ENCODE measurements around the gene DMD. TPM values are rescaled to one million over a fixed set of nuclear protein-coding genes. Genes with fewer than 3 reads are reported as not detected.

The DMD gene
- polyA plus RNA-seq, 4 donors, result 1.6 to 11.6 (median 2.9) TPM

GRCh38 chrX:31338991-31339350, 1872.4 kb downstream of the DMD start:
- H3K27ac ChIP-seq (ENCODE audit: low read depth in 1 of 3, low read length in 2 of 3), result no peak overlapping the region

DNA sequence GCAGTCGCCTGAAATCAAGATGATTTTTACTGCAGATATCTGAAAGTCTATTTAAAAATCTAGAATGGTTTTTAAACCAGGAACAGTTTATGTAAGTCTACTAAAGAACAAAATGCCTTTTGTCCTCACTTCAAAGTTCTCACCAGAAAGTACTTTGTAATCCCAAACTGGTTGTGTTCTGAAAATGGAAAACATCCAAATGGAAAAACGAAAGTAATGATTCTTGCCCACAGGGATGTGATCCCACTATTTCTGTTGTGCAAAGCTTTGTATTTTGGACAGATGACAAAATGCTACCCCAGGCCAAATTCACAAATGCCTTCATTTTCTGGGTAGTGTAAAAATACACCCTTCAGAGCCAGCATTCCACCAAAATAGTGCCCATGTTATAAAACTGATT, 1874.0 kb downstream of the DMD start:
- 50 to 59% (median 57%) methylated on average over 2 of the region's 2 CpGs for WGBS, 3 donors
- FAIRE-seq, result no peak

More at GRCh38 chrX:31338991-31339350, 1872.4 kb downstream of the DMD start:
- Histone ChIP-seq H3K36me3 (ENCODE audit: control insufficient read depth in 3 of 3, insufficient read depth in 2 of 3, low read depth in 1 of 3, low read length in 3 of 3) (no peaks in the 10 kb centered on the region), H3K4me3 (ENCODE audit: low read depth in 1 of 3, low read length in 3 of 3) (no peak overlapping the region), H3K9me3 (ENCODE audit: control insufficient read depth in 2 of 2, insufficient read depth in 1 of 2, low read depth in 1 of 2, low read length in 1 of 2) (no peaks in the 10 kb centered on the region), H3K27me3 (ENCODE audit: control insufficient read depth in 3 of 3, insufficient read depth in 3 of 3, low read length in 3 of 3) (no peaks in the 10 kb centered on the region), H3K4me1 (ENCODE audit: control insufficient read depth in 3 of 3, insufficient read depth in 2 of 3, low read depth in 1 of 3, low read length in 2 of 3) (no peaks in the 10 kb centered on the region)
- DNase-seq (no peak), FAIRE-seq (no peak)
- 36 to 61% (median 57%) methylated on average over 2 of the region's 2 CpGs for WGBS, 3 donors

DNA sequence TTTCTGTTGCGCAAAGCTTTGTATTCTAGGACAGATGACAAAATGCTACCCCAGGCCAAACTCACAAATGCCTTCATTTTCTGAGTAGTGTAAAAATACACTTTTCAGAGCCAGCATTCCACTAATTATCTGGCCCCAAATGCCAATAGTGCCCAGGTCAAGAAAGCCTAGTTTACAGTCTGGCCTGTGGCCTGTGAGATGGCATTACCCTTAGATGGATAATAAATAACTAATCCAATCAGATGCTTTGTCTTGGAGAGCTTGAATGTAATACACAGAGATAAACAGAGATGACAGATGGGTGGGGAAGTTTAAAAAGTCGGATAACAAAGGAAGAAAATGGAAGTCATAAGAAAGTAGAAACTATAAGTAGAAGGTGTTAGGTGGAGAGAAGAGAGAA, 1874.9 kb downstream of the DMD start:
- DNase-seq (no peak), FAIRE-seq (no peak)
- Histone ChIP-seq H3K4me1 (ENCODE audit: control insufficient read depth in 3 of 3, insufficient read depth in 2 of 3, low read depth in 1 of 3, low read length in 2 of 3) (no peaks in the 10 kb centered on the region), H3K27ac (ENCODE audit: low read depth in 1 of 3, low read length in 2 of 3) (no peak overlapping the region), H3K36me3 (ENCODE audit: control insufficient read depth in 3 of 3, insufficient read depth in 2 of 3, low read depth in 1 of 3, low read length in 3 of 3) (no peaks in the 10 kb centered on the region), H3K4me3 (ENCODE audit: low read depth in 1 of 3, low read length in 3 of 3) (no peak overlapping the region), H3K27me3 (ENCODE audit: control insufficient read depth in 3 of 3, insufficient read depth in 3 of 3, low read length in 3 of 3) (no peaks in the 10 kb centered on the region), H3K9me3 (ENCODE audit: control insufficient read depth in 2 of 2, insufficient read depth in 1 of 2, low read depth in 1 of 2, low read length in 1 of 2) (no peaks in the 10 kb centered on the region)
- 58 to 85% (median 74%) methylated on average over 2 of the region's 2 CpGs for WGBS, 3 donors

More for the DNA sequence above, 1874.0 kb downstream of the DMD start:
- Histone ChIP-seq H3K27ac (ENCODE audit: low read depth in 1 of 3, low read length in 2 of 3) (no peak overlapping the region), H3K36me3 (ENCODE audit: control insufficient read depth in 3 of 3, insufficient read depth in 2 of 3, low read depth in 1 of 3, low read length in 3 of 3) (no peaks in the 10 kb centered on the region), H3K9me3 (ENCODE audit: control insufficient read depth in 2 of 2, insufficient read depth in 1 of 2, low read depth in 1 of 2, low read length in 1 of 2) (no peaks in the 10 kb centered on the region), H3K27me3 (ENCODE audit: control insufficient read depth in 3 of 3, insufficient read depth in 3 of 3, low read length in 3 of 3) (no peaks in the 10 kb centered on the region), H3K4me3 (ENCODE audit: low read depth in 1 of 3, low read length in 3 of 3) (no peak overlapping the region), H3K4me1 (ENCODE audit: control insufficient read depth in 3 of 3, insufficient read depth in 2 of 3, low read depth in 1 of 3, low read length in 2 of 3) (no peaks in the 10 kb centered on the region)
- DNase-seq, result no peak

GRCh38 chrX:31334997-31335396, 1876.4 kb downstream of the DMD start:
- Histone ChIP-seq H3K27me3 (ENCODE audit: control insufficient read depth in 3 of 3, insufficient read depth in 3 of 3, low read length in 3 of 3) (no peaks in the 10 kb centered on the region), H3K36me3 (ENCODE audit: control insufficient read depth in 3 of 3, insufficient read depth in 2 of 3, low read depth in 1 of 3, low read length in 3 of 3) (no peaks in the 10 kb centered on the region), H3K4me3 (ENCODE audit: low read depth in 1 of 3, low read length in 3 of 3) (no peak overlapping the region), H3K27ac (ENCODE audit: low read depth in 1 of 3, low read length in 2 of 3) (no peak overlapping the region), H3K9me3 (ENCODE audit: control insufficient read depth in 2 of 2, insufficient read depth in 1 of 2, low read depth in 1 of 2, low read length in 1 of 2) (no peaks in the 10 kb centered on the region), H3K4me1 (ENCODE audit: control insufficient read depth in 3 of 3, insufficient read depth in 2 of 3, low read depth in 1 of 3, low read length in 2 of 3) (no peaks in the 10 kb centered on the region)
- no peak for FAIRE-seq
- 77 to 91% (median 78%) methylated on average over 1 of the region's 1 CpG for WGBS, 3 donors
- no peak for DNase-seq

GRCh38 chrX:31333165-31333831, 1878.1 kb downstream of the DMD start:
- no peak overlapping the region for H3K4me3 ChIP-seq (ENCODE audit: low read depth in 1 of 3, low read length in 3 of 3)
- no peak overlapping the region for H3K27ac ChIP-seq (ENCODE audit: low read depth in 1 of 3, low read length in 2 of 3)
- H3K27me3 ChIP-seq (ENCODE audit: control insufficient read depth in 3 of 3, insufficient read depth in 3 of 3, low read length in 3 of 3), result no peaks in the 10 kb centered on the region
- DNase-seq (no peak), FAIRE-seq (peak; percentile 49)
- 36 to 51% (median 38%) methylated on average over 4 of the region's 4 CpGs for WGBS, 3 donors
- no peaks in the 10 kb centered on the region for H3K4me1 ChIP-seq (ENCODE audit: control insufficient read depth in 3 of 3, insufficient read depth in 2 of 3, low read depth in 1 of 3, low read length in 2 of 3)
- H3K9me3 ChIP-seq (ENCODE audit: control insufficient read depth in 2 of 2, insufficient read depth in 1 of 2, low read depth in 1 of 2, low read length in 1 of 2), result no peaks in the 10 kb centered on the region
- H3K36me3 ChIP-seq (ENCODE audit: control insufficient read depth in 3 of 3, insufficient read depth in 2 of 3, low read depth in 1 of 3, low read length in 3 of 3), result no peaks in the 10 kb centered on the region

GRCh38 chrX:31331928-31332327, 1879.4 kb downstream of the DMD start:
- no peaks in the 10 kb centered on the region for H3K4me1 ChIP-seq (ENCODE audit: control insufficient read depth in 3 of 3, insufficient read depth in 2 of 3, low read depth in 1 of 3, low read length in 2 of 3)
- H3K27ac ChIP-seq (ENCODE audit: low read depth in 1 of 3, low read length in 2 of 3), result no peak overlapping the region
- H3K36me3 ChIP-seq (ENCODE audit: control insufficient read depth in 3 of 3, insufficient read depth in 2 of 3, low read depth in 1 of 3, low read length in 3 of 3), result no peaks in the 10 kb centered on the region
- H3K27me3 ChIP-seq (ENCODE audit: control insufficient read depth in 3 of 3, insufficient read depth in 3 of 3, low read length in 3 of 3), result no peaks in the 10 kb centered on the region
- no peaks in the 10 kb centered on the region for H3K9me3 ChIP-seq (ENCODE audit: control insufficient read depth in 2 of 2, insufficient read depth in 1 of 2, low read depth in 1 of 2, low read length in 1 of 2)
- H3K4me3 ChIP-seq (ENCODE audit: low read depth in 1 of 3, low read length in 3 of 3), result no peak overlapping the region
- DNase-seq (peak in 1 of 2 donors; percentile 32), FAIRE-seq (no peak)
- 67 to 81% (median 75%) methylated on average over 5 of the region's 5 CpGs for WGBS, 3 donors

DNA sequence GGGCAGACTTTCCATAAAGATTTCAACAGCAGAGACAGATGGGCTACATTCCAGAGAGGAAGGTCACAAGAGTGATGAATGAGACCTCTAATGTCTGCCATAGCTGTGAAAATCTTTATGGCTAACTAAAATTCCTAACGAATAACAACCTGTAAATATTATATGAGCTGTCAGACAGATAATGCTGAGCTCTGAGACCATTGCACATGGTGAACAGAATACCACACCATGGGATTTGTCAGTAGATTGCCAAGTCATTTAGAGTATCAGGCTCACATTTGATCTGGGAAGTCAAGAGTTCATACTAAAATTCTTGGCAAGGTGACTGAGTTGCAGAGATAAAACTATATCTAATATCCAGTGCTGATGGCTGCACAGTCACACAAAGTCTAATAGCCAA, 1880.3 kb downstream of the DMD start:
- H3K4me3 ChIP-seq (ENCODE audit: low read depth in 1 of 3, low read length in 3 of 3), result no peak overlapping the region
- H3K36me3 ChIP-seq (ENCODE audit: control insufficient read depth in 3 of 3, insufficient read depth in 2 of 3, low read depth in 1 of 3, low read length in 3 of 3), result no peaks in the 10 kb centered on the region
- FAIRE-seq (no peak), DNase-seq (no peak)
- H3K27ac ChIP-seq (ENCODE audit: low read depth in 1 of 3, low read length in 2 of 3), result no peak overlapping the region
- no peaks in the 10 kb centered on the region for H3K9me3 ChIP-seq (ENCODE audit: control insufficient read depth in 2 of 2, insufficient read depth in 1 of 2, low read depth in 1 of 2, low read length in 1 of 2)
- WGBS, 3 donors, result 50 to 63% (median 50%) methylated on average over 1 of the region's 1 CpG
- H3K4me1 ChIP-seq (ENCODE audit: control insufficient read depth in 3 of 3, insufficient read depth in 2 of 3, low read depth in 1 of 3, low read length in 2 of 3), result no peaks in the 10 kb centered on the region
- no peaks in the 10 kb centered on the region for H3K27me3 ChIP-seq (ENCODE audit: control insufficient read depth in 3 of 3, insufficient read depth in 3 of 3, low read length in 3 of 3)

DNA sequence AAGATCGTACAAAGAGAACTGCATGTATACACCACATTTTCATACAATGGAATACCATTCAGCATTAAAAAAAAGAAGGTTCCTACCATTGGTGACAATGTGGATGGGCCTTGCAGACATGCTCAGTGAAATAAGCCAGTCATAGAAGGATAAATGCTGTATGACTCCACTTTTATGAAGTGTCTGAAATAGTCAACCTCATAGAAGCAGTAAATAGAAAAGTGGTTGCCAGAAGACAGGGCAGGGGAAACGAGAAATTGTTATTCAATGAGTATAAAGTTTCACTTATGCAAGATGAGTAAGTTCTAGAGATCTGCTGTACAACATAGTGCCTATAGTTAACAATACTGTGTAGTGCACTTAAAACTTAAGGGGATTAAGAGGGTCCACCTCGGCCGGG, 1882.1 kb downstream of the DMD start:
- 85 to 89% (median 86%) methylated on average over 4 of the region's 4 CpGs for WGBS, 3 donors
- Histone ChIP-seq H3K27ac (ENCODE audit: low read depth in 1 of 3, low read length in 2 of 3) (no peak overlapping the region), H3K4me3 (ENCODE audit: low read depth in 1 of 3, low read length in 3 of 3) (no peak overlapping the region), H3K36me3 (ENCODE audit: control insufficient read depth in 3 of 3, insufficient read depth in 2 of 3, low read depth in 1 of 3, low read length in 3 of 3) (no peaks in the 10 kb centered on the region), H3K4me1 (ENCODE audit: control insufficient read depth in 3 of 3, insufficient read depth in 2 of 3, low read depth in 1 of 3, low read length in 2 of 3) (no peaks in the 10 kb centered on the region), H3K9me3 (ENCODE audit: control insufficient read depth in 2 of 2, insufficient read depth in 1 of 2, low read depth in 1 of 2, low read length in 1 of 2) (no peaks in the 10 kb centered on the region), H3K27me3 (ENCODE audit: control insufficient read depth in 3 of 3, insufficient read depth in 3 of 3, low read length in 3 of 3) (no peaks in the 10 kb centered on the region)
- FAIRE-seq (no peak), DNase-seq (no peak)

GRCh38 chrX:31323658-31324057, 1887.7 kb downstream of the DMD start:
- no peaks in the 10 kb centered on the region for H3K4me1 ChIP-seq (ENCODE audit: control insufficient read depth in 3 of 3, insufficient read depth in 2 of 3, low read depth in 1 of 3, low read length in 2 of 3)
- DNase-seq (no peak), FAIRE-seq (no peak)
- 18 to 41% (median 40%) methylated on average over 4 of the region's 4 CpGs for WGBS, 3 donors
- H3K4me3 ChIP-seq (ENCODE audit: low read depth in 1 of 3, low read length in 3 of 3), result no peak overlapping the region
- H3K27ac ChIP-seq (ENCODE audit: low read depth in 1 of 3, low read length in 2 of 3), result no peak overlapping the region
- no peaks in the 10 kb centered on the region for H3K9me3 ChIP-seq (ENCODE audit: control insufficient read depth in 2 of 2, insufficient read depth in 1 of 2, low read depth in 1 of 2, low read length in 1 of 2)
- H3K27me3 ChIP-seq (ENCODE audit: control insufficient read depth in 3 of 3, insufficient read depth in 3 of 3, low read length in 3 of 3), result no peaks in the 10 kb centered on the region
- H3K36me3 ChIP-seq (ENCODE audit: control insufficient read depth in 3 of 3, insufficient read depth in 2 of 3, low read depth in 1 of 3, low read length in 3 of 3), result no peaks in the 10 kb centered on the region

All from small intestine (tissue), 7 donors.